Left ventricle myocardium superior (tissue), 1 donor: ENCODE results near the gene RNU6-1. TPM values are rescaled to one million over a fixed set of nuclear protein-coding genes. Genes with fewer than 3 reads are reported as not detected.

Source experiments
- ATAC-seq: fragments of 200-7000 bp; cut with Tn5 transposase; one replicate; pipeline ENCODE4 v1.9.1; 2020; ENCODE audit warnings: mild to moderate bottlenecking, moderate library complexity
- DNase-seq: peaks from one replicate; pipeline ENCODE4 v3.0.0-alpha.2; 2020
- intact Hi-C: fragments of 100-400 bp; cut with micrococcal nuclease; formaldehyde crosslinking; loops from one replicate; pipeline ENCODE4 v1.11.0; 2022
- total RNA-seq: library from RNA; stranded (reverse); fragmentation: NEBNext Ultra II Directional; extraction: Animal tissue kit (Norgen Biotek cat#: 25700); gene quantifications from one replicate; pipeline ENCODE4 v1.2.1, GENCODE V29; 2021
- donor health status: DM: no; HTN: yes; CAD: no; lungs with severe emphysema.

Gene RNU6-1
- total RNA-seq, 1 donor from 2014 or later = not detected

DNA sequence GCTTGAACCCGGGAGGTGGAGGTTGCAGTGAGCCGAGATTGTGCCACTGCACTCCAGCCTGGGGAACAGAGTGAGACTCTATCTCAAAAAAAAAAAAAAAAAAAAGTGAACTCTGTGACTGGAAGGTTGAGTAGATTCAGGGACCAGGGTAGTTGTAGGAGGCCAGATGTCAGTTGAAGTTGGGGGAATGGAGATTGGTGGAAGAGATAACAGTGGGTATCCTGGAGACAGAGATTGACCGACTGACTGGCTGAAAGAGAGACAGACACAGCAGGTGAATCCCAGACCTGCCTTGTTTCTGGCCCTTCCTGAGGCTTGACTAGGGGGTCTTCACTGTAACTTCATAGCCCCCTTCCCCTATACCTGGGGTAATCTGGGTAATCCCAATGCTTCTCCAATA is 22.1 kb upstream of the RNU6-1 start:
- DNase-seq = no peak
- ATAC-seq = no peak
- intact Hi-C loops = loop anchor here (5.0 kb wide), 1 partner anchor 295 kb away; no protein-coding TSS in a partner anchor

DNA sequence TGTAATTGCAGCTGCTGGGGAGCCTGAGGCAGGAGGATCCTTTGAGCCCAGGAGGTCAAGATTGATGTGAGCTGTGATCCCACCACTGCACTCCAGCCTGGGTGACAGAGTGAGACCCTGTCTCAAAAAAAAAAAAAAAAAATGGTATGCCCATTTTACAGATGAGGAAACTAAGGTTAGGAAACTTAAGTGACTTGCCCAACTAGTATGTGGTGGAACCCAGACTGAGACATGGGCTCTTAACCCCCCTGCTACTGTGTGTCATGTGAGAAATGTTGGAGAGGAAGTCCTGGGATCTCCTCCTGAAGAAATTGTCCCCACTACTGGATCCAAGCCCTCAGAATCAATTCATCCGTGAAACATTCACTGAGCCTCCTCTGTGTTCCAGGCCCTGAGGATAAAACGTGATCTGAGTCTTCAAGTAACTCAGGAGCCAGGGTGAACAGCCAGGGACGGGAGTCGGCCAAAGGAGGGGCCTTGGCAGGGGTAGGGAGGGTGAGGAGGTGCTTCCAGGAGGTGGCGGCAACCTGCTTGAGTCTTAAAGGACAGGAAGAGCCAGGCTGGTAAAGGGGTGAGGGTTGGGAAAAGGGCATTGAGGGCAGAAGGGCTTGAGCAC is 19.6 kb upstream of the RNU6-1 start:
- DNase-seq (no peak), ATAC-seq (no peak)
- intact Hi-C loops = no loop called here

DNA sequence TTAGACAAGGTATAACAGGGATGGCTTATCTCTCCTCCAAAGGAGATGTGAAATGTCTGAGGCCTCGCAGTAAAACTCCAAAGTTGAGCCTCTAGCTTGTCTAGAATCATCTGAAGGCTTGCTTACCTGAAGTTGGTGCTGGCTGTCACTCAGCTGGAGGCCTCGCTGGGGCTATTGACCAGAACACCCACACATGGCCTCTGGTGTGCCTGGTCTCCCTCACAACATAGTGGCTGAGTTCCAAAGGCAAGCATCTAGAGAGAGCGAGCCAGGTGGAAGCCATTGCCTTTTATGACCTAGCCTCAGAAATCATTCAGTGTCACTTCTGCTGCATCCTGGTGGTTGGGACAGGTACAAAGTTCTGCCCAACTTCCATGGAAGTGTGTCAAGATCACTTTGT is 17.4 kb upstream of the RNU6-1 start:
- ATAC-seq = no peak
- intact Hi-C loops = no loop called here
- no peak for DNase-seq

DNA sequence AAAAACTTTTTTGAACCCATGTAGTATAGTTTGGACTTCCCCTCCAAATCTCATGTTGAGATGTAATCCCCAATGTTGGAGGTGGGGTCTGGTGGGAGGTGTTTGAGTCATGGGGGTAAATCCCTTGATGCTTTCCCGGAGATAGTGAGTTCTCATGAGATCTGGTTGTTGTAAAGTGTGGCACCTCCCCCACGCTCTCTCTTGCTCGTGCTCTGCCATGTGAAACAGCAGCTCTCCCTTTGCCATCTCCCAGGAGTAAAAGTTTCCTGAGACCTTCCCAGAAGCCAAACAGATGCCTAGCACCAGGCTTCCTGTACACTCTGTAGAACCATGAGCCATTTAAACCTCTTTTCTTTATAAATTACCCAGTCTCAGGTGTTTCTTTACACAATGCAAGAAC is 16.0 kb upstream of the RNU6-1 start:
- DNase-seq (no peak), ATAC-seq (no peak)
- intact Hi-C loops = no loop called here

DNA sequence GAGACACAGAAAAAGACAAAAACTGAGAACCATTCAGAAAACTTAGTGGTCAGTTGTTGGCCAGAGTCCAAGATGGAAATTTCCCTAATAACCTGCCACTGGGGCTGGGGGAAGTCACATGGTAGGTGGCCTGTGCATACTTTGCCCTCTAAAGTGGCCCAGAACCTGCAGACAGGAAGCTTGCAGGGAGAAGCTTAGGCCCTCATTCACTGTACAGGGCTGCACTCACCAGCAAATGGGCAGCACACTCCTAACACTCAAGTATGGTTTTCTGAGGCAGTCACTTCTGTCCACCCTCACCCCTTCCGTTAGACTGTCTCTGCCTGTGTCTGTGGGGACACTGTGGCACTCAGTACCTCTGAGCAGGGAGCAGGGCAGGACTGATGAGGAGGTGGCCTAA is 14.5 kb upstream of the RNU6-1 start:
- no peak for DNase-seq
- intact Hi-C loops = no loop called here
- no peak for ATAC-seq

DNA sequence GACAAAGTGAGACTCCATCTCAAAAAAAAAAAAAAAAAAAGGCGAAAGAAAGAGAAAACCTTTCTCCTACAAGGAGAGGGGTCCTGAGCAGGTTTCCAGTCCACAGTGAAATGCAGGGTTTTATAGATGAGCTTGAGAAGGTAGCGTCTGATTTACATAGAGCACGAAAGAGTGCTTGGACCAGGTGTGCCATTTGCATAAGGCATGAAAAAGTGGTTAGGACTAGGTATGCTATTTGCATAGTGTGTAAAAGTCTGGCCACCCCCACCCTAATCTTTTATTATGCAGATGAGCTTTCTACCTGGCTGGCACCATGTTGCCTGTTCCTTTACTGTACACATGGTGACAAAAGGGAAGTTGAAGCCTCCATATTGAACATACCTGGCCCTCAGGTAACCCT is 13.6 kb upstream of the RNU6-1 start:
- intact Hi-C loops = no loop called here
- ATAC-seq = no peak
- DNase-seq = no peak

DNA sequence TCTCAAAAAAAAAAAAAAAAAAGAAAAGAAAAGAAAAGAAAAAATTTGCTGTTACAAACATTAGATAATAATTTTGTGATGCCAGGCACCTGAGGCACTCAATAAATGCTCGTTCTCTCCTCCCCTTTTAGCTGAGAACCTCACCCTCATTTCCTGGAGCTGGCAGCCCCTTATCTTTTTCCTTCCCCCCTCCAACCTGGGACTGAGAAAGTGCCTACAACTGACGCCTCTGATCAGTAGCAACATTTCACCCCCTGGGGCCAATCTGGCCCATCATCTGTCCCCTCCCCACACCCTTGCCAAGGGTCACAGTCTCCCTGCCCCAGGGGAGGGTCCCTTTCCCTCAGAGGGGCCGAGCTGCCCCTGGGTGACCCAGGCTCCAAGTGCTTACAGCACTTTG is 12.6 kb upstream of the RNU6-1 start:
- intact Hi-C loops = no loop called here

DNA sequence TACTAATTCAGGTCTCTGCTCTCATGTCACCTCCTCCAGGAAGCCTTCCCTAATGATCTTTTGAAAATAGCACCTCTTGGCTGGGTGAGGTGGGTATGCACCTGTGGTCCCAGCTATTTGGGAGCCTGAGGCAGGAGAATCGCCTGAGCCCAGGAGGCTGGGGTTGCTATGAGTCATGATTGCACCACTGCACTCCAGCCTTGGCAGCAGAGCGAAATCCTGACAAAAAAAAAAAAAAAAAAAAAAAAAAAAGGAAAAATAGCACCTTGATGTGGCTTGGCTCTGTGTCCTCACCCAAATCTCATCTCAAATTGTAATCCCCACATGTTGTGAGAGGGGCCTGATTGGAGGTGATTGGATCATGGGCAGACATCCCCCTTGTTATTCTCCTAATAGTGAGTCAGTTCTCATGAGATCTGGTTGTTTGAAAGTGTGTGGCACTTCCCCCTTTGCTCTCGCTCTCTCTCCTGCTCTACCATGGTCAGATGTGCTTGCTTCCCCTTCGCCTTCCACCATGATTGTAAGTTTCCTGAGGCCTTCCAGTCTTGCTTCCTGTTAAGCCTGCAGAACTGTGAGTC is 11.2 kb upstream of the RNU6-1 start:
- ATAC-seq (no peak), DNase-seq (no peak)
- intact Hi-C loops = no loop called here

More for the DNA sequence above, 12.6 kb upstream of the RNU6-1 start:
- no peak for DNase-seq
- ATAC-seq = no peak

DNA sequence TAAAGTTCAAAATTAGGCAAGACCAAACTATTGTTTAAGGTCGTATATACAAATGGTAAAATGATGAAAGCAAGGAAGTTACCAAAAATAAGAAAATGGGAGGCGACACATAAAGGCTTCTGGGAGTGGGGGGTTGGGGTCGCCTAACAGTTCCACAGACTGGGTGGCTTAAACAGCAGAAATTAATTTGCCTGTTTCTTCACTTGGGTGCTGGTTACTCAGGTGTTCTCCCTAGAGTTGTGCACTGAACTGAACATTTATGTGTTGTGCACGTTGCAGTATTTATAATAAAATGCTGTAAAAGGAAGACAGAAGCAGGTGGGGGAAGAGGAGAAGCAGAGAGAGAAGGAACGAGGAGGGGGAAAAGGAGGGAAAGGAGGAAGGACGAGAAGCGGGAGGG is 10.5 kb upstream of the RNU6-1 start:
- intact Hi-C loops = no loop called here
- DNase-seq = no peak

DNA sequence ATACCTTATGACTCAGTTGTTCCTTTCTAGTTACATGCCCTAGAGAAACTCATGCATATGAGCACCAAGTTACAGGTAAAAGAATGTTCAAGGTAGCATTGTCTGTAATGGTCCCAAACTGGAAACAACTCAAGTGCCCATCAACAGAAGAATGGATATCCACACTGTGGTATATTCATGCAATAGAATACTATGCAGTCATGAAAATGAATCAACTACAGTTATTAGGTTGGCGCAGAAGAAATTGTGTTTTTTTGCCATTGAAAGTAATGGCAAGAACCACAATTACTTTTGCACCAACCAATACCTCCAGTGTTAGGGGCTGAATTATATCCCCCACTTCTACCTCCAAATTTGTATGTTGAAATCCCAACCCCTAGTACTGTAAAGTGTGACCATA is 9.7 kb upstream of the RNU6-1 start:
- DNase-seq (no peak), ATAC-seq (no peak)
- intact Hi-C loops = no loop called here

More for the DNA sequence above, 10.5 kb upstream of the RNU6-1 start:
- no peak for ATAC-seq

DNA sequence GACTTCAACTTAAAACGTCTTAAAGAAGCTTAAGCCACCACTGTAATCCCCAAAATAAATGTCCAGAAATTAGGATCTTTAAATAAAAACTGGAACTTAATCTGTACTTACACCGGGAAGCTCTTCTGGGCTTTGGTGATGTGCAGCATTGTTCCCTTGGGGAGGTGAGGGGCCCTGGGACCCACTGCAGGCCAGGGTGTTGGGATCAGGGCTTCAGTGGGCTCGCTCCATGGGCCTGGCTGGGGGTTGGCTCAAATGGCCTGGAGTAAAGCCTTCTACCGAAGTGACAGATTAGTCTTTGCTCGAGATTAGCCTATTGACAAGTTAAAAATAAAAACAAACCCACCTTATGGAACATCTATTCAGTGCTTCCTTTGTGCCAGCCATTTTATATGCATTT is 6.1 kb upstream of the RNU6-1 start:
- intact Hi-C loops = no loop called here
- DNase-seq = no peak
- no peak for ATAC-seq

DNA sequence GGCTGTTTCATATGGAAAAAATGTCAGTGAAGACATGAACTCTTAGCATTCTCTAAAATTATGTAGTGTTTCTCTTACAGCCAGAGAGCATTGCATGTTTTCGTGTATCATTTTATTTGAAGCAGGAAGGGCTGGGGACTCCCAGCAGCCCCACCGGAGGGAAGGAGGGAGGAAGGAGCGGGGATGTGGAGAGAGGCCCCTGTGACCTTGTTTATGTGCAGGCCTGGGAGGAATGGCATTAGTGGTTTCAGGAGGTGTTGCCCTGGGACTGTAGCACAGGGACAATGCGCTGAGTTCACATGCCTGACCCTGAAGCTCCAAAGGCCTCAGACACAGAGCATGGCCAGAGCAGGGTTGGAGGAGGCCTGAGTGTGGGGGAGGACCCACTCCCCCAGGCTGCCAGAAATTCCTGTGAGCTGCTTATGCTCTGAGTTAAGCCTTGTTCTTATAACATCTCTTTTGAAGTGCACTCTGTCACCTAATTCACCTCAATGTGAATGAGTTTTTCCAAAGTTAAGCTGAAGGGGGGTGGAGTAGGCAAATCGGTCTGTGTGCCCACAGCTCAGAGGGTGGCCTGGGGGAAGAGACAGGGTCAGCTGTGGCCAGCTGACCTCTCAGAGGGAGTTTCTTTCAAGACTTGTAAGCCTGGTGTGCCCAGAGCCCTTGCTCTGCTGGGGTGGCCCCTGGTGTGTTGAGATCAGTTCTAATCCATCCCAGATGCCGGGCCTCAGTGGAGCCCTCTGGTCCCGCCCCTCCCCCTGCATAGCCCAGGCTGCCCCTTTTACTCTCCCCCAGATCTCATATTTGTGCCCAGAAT is 3.9 kb upstream of the RNU6-1 start:
- intact Hi-C loops = no loop called here
- DNase-seq (no peak), ATAC-seq (no peak)

DNA sequence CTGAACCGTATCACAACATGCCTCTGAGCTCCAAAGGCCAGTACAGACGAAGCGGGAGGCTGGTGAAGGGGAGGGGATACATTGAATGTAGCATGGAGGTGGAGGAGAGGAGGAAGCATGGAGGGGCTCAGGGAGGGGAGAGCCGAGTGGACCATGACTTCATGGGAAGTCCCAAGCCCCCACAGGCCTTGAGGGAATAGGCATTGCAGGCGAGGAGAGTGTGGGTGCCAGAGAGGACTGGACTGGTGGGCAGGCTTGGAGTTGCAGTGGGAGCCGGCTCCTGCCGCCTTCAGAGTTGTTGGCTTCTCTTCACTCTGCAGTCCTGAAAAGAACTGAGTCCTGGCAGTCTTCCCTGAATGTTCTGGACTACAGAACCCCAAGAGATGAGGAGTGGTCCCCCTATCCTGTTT is 3.3 kb upstream of the RNU6-1 start:
- no peak for ATAC-seq
- intact Hi-C loops = no loop called here
- DNase-seq = no peak

DNA sequence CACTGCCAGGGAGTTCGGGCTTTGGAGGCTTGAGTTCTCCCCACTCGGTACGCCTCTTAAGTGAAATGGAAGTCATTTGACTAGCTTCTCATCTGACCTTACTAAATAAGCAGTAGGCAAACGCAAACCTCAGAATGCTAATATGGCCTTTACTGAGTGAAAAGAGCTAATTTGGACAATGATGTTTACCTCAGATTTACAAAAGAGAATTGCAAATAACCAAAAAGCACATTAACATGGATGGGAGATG is 1.6 kb upstream of the RNU6-1 start:
- DNase-seq = no peak
- intact Hi-C loops = no loop called here
- no peak for ATAC-seq

DNA sequence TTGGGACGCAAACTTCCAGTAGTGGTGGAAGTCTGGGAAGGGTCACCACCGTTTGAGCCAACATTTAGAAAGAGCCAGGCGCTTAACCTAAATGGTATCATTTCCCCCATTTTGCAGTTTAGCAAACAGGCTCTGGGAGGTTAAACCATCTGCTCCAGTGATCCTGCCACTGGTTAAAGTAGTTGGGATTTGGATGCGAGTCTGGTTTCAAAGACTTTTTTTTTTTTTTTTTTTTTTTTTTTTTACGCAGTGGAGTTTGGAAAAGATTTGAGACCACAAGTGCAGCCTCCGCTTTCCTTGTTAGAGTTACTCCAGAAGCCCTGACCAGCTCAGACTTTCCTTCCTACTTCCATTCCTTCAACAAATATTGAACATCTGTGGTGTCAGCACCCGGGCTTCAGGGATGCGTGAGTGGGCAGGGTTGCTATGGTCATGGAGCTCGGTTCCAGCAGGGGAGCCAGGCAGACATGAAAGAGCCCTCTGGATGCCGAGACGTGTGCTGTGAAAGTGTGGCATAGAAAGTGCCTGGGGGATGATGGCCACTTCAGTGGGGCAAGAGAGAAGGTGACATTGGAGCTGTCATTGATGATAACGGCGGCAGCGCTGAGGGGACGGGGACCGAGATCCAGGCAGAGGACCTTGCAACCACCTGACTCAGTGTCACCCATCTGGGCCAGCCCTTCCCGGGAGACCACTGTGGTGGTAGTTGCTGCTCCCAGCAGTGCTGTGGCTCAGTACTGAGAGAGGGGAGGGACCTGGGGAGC is 1.1 kb upstream of the RNU6-1 start:
- intact Hi-C loops = no loop called here
- DNase-seq = no peak
- ATAC-seq = peak; percentile 10

DNA sequence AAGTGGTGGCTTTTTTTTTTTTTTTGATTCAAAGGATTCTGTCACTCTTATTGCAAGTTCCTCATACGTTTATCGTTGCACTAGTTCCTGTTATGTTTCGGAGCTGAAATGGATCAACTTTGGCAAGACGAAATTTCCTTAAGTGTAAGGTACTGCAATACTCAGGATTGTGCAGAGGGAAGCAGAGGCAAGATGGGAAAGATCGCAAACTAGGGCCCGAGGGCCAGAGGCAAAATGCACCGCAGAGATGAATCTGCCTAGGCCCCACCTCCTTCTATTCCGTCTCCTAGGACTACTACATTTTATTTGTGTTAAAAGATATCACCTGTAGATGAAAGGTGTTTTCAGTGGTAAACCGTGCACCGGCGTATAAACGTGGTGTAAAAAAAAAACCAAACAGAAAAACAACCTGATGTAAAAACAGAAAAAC is 331 bp downstream of the RNU6-1 start:
- ATAC-seq (peak; percentile 26), DNase-seq (no peak)
- intact Hi-C loops = loop anchor here (10.0 kb wide), 1 partner anchor 385 kb away; no protein-coding TSS in a partner anchor

DNA sequence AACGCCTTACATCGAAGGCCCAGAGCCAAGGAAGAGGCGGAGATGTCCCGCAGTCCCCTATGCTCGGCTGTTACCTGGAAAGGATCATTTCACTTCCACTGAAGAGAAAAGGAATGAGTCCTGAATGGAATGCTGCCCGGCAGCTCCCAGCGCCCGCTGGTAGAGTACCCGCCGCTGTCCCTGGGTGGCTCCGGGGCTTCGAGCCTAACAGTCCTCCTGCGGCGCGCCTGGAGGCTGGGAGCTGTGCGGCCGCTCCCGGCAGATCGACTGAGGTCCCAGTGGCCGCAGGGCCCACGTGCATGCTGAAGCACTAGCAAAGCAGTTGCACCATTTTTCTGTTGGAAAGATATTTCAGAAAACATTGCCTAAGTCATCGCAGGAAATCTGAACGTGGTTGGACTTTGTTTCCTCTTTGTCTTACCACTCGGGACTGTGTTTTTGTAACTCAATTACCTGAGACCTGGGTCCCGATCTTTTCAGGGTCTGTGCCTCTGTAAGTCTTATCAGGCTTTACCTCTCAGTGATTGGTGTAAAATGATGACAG is 984 bp downstream of the RNU6-1 start:
- DNase-seq (peak; percentile 80), ATAC-seq (peak; percentile 59)
- intact Hi-C loops = loop anchor here (10.0 kb wide), 1 partner anchor 384 kb away; no protein-coding TSS in a partner anchor

DNA sequence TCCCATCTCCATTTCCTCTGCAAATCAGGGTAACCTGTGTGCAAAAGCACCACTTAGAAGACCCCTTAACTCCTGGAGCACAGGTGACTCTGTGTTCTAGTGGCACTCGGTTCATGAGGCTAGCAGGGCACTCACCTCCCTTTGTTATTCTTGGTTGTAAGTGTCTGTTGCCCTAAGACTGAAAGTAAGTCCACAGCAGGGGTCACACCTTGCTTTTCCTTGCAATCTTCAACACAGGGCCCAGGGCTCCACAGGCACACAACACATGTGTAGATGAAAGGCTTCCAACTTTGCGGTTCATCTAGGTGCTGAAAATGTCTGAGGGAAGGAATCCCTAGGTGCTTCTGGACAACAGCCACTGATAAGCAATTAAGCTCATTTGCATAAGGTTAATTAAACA is 2.9 kb downstream of the RNU6-1 start:
- no peak for ATAC-seq
- intact Hi-C loops = loop anchor here (10.0 kb wide), 1 partner anchor 382 kb away; no protein-coding TSS in a partner anchor
- DNase-seq = no peak

DNA sequence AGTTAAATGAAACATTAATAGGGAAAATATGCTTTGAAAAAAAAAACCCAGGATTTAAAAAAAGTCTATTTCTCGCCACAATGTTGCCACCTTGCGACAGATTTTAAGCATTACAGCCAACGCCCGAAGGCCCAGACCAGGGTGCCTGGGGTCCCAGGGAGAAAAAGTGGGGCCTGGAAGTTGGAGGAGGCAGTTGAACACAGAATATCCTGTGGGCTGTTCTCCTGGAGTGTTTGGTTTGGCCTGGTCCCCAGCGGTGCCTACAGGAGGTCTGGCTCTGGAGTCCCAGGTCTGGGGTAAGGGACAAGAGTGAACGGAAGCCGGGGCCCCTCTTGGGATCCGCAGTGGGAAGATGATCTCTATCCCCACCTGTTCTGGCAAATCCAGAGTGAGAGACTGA is 3.4 kb downstream of the RNU6-1 start:
- no peak for ATAC-seq
- no peak for DNase-seq
- intact Hi-C loops = loop anchor here (10.0 kb wide), 1 partner anchor 382 kb away; no protein-coding TSS in a partner anchor

DNA sequence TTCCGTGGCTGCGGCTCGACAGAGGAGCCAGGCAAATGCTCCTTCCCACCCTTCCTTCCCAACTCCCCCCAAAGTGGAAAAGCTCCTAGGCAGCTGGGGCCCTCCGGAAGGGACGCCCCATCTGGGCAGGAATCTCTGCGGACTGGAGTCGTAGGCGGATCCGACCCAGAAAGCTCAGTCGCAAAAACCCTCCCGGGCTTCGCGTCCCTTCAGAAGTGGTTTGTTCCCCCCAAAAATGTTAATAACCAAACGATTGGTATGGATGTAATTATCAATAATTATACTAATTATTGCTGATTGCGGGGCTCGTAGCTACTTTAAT is 3.8 kb downstream of the RNU6-1 start:
- ATAC-seq (no peak), DNase-seq (no peak)
- intact Hi-C loops = loop anchor here (10.0 kb wide), 1 partner anchor 381 kb away; no protein-coding TSS in a partner anchor
